K562 (cell line): Measurements from ENCODE around the gene SPINT1. TPM values are rescaled to one million over a fixed set of nuclear protein-coding genes. Genes with fewer than 3 reads are reported as not detected.

Experiments used
- BACH1 ChIP-seq: fragments of 200-800 bp; sonication (Bioruptor generic); IDR thresholded peaks from 2 replicates; pipeline ENCODE4 v1.6.1; 2016; ENCODE audit warnings: missing genetic modification characterization, missing compliant biosample characterization
- CHD1 ChIP-seq: fragments of 200-600 bp; sonication (generic); IDR thresholded peaks from one replicate; pipeline ENCODE4 v1.6.1; 2012; ENCODE audit warnings: mild to moderate bottlenecking, moderate library complexity, low read length, inconsistent platforms
- CREB1 ChIP-seq, 2 experiments: sonication (generic) in 1 of 2; formaldehyde crosslinking in 1 of 2; IDR thresholded peaks; 2 replicates each; pipeline versions ENCODE4 v1.6.1 to v1.8.0; 2012 to 2022; ENCODE audit warnings: inconsistent platforms in 1 of 2, mild to moderate bottlenecking in 1 of 2, missing genetic modification reagents in 1 of 2, moderate library complexity in 1 of 2
- DPF2 ChIP-seq: fragments of 450-650 bp; IDR thresholded peaks from 2 replicates; pipeline ENCODE4 v1.6.1; 2016
- ERF ChIP-seq: fragments of 450-650 bp; formaldehyde crosslinking; IDR thresholded peaks from 2 replicates; pipeline ENCODE4 v1.4.0; 2020; ENCODE audit warnings: mild to moderate bottlenecking, mixed read lengths
- ETV1 ChIP-seq: fragments of 450-650 bp; conservative IDR thresholded peaks from 2 replicates; pipeline ENCODE4 v1.6.1; 2016; ENCODE audit warnings: missing genetic modification characterization, control low read depth, low read depth, missing compliant biosample characterization
- FOSL1 ChIP-seq: fragments of 200-800 bp; sonication (Bioruptor generic); conservative IDR thresholded peaks from 2 replicates; pipeline ENCODE4 v1.6.1; 2016; ENCODE audit warnings: missing genetic modification characterization, missing compliant biosample characterization
- HBP1 ChIP-seq: fragments of 450-650 bp; formaldehyde crosslinking; IDR thresholded peaks from 2 replicates; pipeline ENCODE4 v1.4.0; 2022; ENCODE audit warnings: missing genetic modification characterization
- HDAC1 ChIP-seq, 2 experiments: fragments of 450-650 bp; IDR thresholded peaks; 2 replicates each; pipeline ENCODE4 v1.6.1; 2016 to 2017; ENCODE audit warnings: inconsistent platforms in 1 of 2, mild to moderate bottlenecking in 1 of 2, moderate library complexity in 1 of 2
- HIVEP1 ChIP-seq: fragments of 250-450 bp; sonication (Bioruptor Pico); IDR thresholded peaks from 2 replicates; pipeline ENCODE4 v1.4.0; 2020; ENCODE audit warnings: mild to moderate bottlenecking
- KLF13 ChIP-seq: fragments of 450-650 bp; IDR thresholded peaks from 2 replicates; pipeline ENCODE4 v1.6.1; 2016; ENCODE audit warnings: missing genetic modification characterization, low read depth, mild to moderate bottlenecking, missing compliant biosample characterization, moderate library complexity, borderline replicate concordance
- LEF1 ChIP-seq: fragments of 450-650 bp; IDR thresholded peaks from 2 replicates; pipeline ENCODE4 v1.6.1; 2016; ENCODE audit warnings: mild to moderate bottlenecking
- MAFK ChIP-seq: IDR thresholded peaks from 2 replicates; pipeline ENCODE4 v1.6.1; 2011; ENCODE audit warnings: low read length, improper control_type of control experiment
- MCM5 ChIP-seq: fragments of 450-650 bp; IDR thresholded peaks from 2 replicates; pipeline ENCODE4 v1.6.1; 2016; ENCODE audit warnings: low read depth
- NCOA1 ChIP-seq: fragments of 450-650 bp; IDR thresholded peaks from 2 replicates; pipeline ENCODE4 v1.6.1; 2016; ENCODE audit warnings: low read depth
- NR2C2 ChIP-seq, 2 experiments: fragments of 200-800 bp in 1 of 2; sonication (Bioruptor generic) in 1 of 2; sonication (generic) in 1 of 2; formaldehyde crosslinking in 1 of 2; IDR thresholded peaks; 2 replicates each; pipeline versions ENCODE4 v1.6.1 to v1.8.0; 2016 to 2022; ENCODE audit warnings: mild to moderate bottlenecking in 1 of 2, missing compliant biosample characterization in 1 of 2, missing genetic modification characterization in 1 of 2, missing genetic modification reagents in 1 of 2
- NRF1 ChIP-seq, 2 experiments: fragments of 450-650 bp; IDR thresholded peaks in 1 of 2; conservative IDR thresholded peaks in 1 of 2; 2 replicates each; pipeline ENCODE4 v1.6.1; 2014; ENCODE audit warnings: mild to moderate bottlenecking in 2 of 2
- SP1 ChIP-seq: sonication (generic); formaldehyde crosslinking; IDR thresholded peaks from 2 replicates; pipeline ENCODE4 v1.8.1; 2022; ENCODE audit warnings: mild to moderate bottlenecking, missing genetic modification reagents
- TAF1 ChIP-seq: IDR thresholded peaks from 2 replicates; pipeline ENCODE4 v1.6.1; 2011; ENCODE audit warnings: mild to moderate bottlenecking, low read length, moderate library complexity; ENCODE audit not compliant: insufficient read depth, control insufficient read depth, severe bottlenecking; ENCODE audit errors: extremely low read depth
- ZBTB8A ChIP-seq: fragments of 450-650 bp; IDR thresholded peaks from 2 replicates; pipeline ENCODE4 v1.6.1; 2018; ENCODE audit warnings: mild to moderate bottlenecking, moderate library complexity; ENCODE audit not compliant: partially characterized antibody
- ZFP30 ChIP-seq: fragments of 250-450 bp; sonication (Bioruptor Pico); IDR thresholded peaks from 2 replicates; pipeline ENCODE4 v1.8.0; 2022; ENCODE audit warnings: moderate library complexity, mild to moderate bottlenecking, inconsistent platforms, borderline replicate concordance
- ZFP36 ChIP-seq: fragments of 150-350 bp; IDR thresholded peaks from 2 replicates; pipeline ENCODE4 v1.6.1; 2018; ENCODE audit warnings: low read length, low read depth; ENCODE audit not compliant: partially characterized antibody
- ZNF224 ChIP-seq: sonication (generic); formaldehyde crosslinking; IDR thresholded peaks from 2 replicates; pipeline ENCODE4 v1.8.0; 2022; ENCODE audit warnings: mild to moderate bottlenecking, missing genetic modification reagents
- ZNF584 ChIP-seq: fragments of 200-800 bp; sonication (Bioruptor generic); IDR thresholded peaks from 2 replicates; pipeline ENCODE4 v1.6.1; 2016; ENCODE audit warnings: low read depth, mild to moderate bottlenecking, missing genetic modification characterization, missing compliant biosample characterization
- ZNF586 ChIP-seq: fragments of 450-650 bp; formaldehyde crosslinking; conservative IDR thresholded peaks from 2 replicates; pipeline ENCODE4 v1.4.0; 2020; ENCODE audit warnings: mild to moderate bottlenecking, moderate library complexity
- ZNF785 ChIP-seq: fragments of 250-450 bp; sonication (Bioruptor Pico); IDR thresholded peaks from 2 replicates; pipeline ENCODE4 v1.4.0; 2020; ENCODE audit warnings: mild to moderate bottlenecking
- polyA plus RNA-seq, 8 experiments: library from polyadenylated mRNA; depleted of rRNA in 4 of 8; stranded (reverse) in 5 of 8; unstranded in 3 of 8; fragments of >200 nt; fragmentation: Nextera tagmentation in 2 of 8; fragmentation: Illumina TruSeq in 1 of 8; extraction: Ambion mirVana in 2 of 8; extraction: Trizol in 1 of 8; gene quantifications; 2 replicates each; pipeline versions ENCODE4 v1.2.1 to v1.2.3, GENCODE V29; 2011 to 2014; ENCODE audit warnings: inconsistent platforms in 1 of 8, missing spikeins in 1 of 8
- total RNA-seq, 7 experiments: library from RNA; depleted of rRNA in 6 of 7; stranded (reverse); fragments of >200 nt in 6 of 7; fragmentation: Illumina TruSeq in 2 of 7; extraction: Trizol in 2 of 7; gene quantifications; 2 replicates each; pipeline versions ENCODE4 v1.2.1 to v1.2.3, GENCODE V29; 2011 to 2021; ENCODE audit warnings: low replicate concordance in 1 of 7

SPINT1 gene
- total and polyA plus RNA-seq, 9 of the 15 experiments (the other 6 are each of a cell fraction or from before 2014, with no cell fraction given) = 0.78 to 4.5 (median 1.5) TPM

GRCh38 chr15:40807028-40807887 is 36.6 kb upstream of the SPINT1 start, which contains the start of the genes DNAJC17 and ZFYVE19 (continued):
- TF ChIP-seq ZNF586 (CRISPR knock-in tag) (no peak), BACH1 (tag) (peak; percentile 34; the same call in 1 of the 2 replicates), FOSL1 (tag) (peak; percentile 47; the same call in 1 of the 2 replicates), ZFP36 (no peak), NR2C2 (CRISPR knock-in tag; IDR thresholded peaks at IDR 0.05) (peak; percentile 70), NR2C2 (tag; IDR thresholded peaks at IDR 0.05) (peak; percentile 94), ZNF584 (CRISPR knock-in tag) (0 out of 2 replicates have a peak, but pooled peaks have one; percentile 42), HDAC1 (IDR thresholded peaks at IDR 0.05) (peak in 1 of 2 experiments; percentile 72; a peak in 1 of 4 replicates), CREB1 (IDR thresholded peaks at IDR 0.05) (peak; percentile 87), CREB1 (CRISPR knock-in tag; IDR thresholded peaks at IDR 0.05) (peak; percentile 81; the same call in 1 of the 2 replicates), ERF (CRISPR knock-in tag) (no peak; the same call in 1 of the 2 replicates), NCOA1 (no peak), ZBTB8A (no peak), HBP1 (0 out of 2 replicates have a peak, but pooled peaks have one; percentile 55), NRF1 (conservative IDR thresholded peaks at IDR 0.05 in 1 of 2, IDR thresholded peaks at IDR 0.05 in 1 of 2) (peak; percentile 96), KLF13 (tag) (no peak), HIVEP1 (CRISPR knock-in tag) (0 out of 2 replicates have a peak, but pooled peaks have one; percentile 65), DPF2 (peak; percentile 24; the same call in 1 of the 2 replicates), ZFP30 (CRISPR knock-in tag) (no peak), MAFK (no peak), MCM5 (no peak), ZNF785 (CRISPR knock-in tag) (no peak), ETV1 (peak; percentile 68), LEF1 (no peak), TAF1 (peak; percentile 57), ZNF224 (CRISPR knock-in tag) (no peak), SP1 (CRISPR knock-in tag) (peak; percentile 72; the same call in 1 of the 2 replicates), CHD1 (peak; percentile 58)
